ENCODE measurements around the gene ANP32D. TPM values are rescaled to one million over a fixed set of nuclear protein-coding genes. Genes with fewer than 3 reads are reported as not detected.
"Not testable (repeated sequence)": the region's sequence is repeated elsewhere in the genome, so short reads cannot be mapped to it uniquely, and the experiment has no call there.

The ANP32D gene
- total RNA-seq, 1 experiment from 2014 or later, result not detected

- Histone ChIP-seq H3K36me3 (ENCODE audit: insufficient read depth, low read length, poor library complexity, severe bottlenecking) (no peaks in the 10 kb centered on the region), H3K4me1 (ENCODE audit: insufficient read depth, low read length, poor library complexity, severe bottlenecking) (no peaks in the 10 kb centered on the region), H3K27ac (ENCODE audit: low read depth, low read length, poor library complexity, severe bottlenecking) (no peak overlapping the region), H3K9me3 (ENCODE audit: low read depth, low read length, poor library complexity, severe bottlenecking) (no peaks in the 10 kb centered on the region), H3K27me3 (replicated peaks; ENCODE audit: insufficient read depth, low read depth, low read length, poor library complexity) (peaks cover 13% of the 10 kb centered on the region), H3K4me3 (ENCODE audit: low read depth, low read length, poor library complexity, severe bottlenecking) (no peak overlapping the region)
- DNase-seq (ENCODE audit: low spot score), result no peak
- BruUV-seq (replicated peaks), result no TSS peak
- ChIA-PET POLR2A (ENCODE audit: low non-redundant PET) (no interaction called here), CTCF (no interaction called here)
- TF ChIP-seq CTCF (conservative IDR thresholded peaks at IDR 0.05; ENCODE audit: low read depth, low read length) (no peak), EZH2 (IDR thresholded peaks at IDR 0.05; ENCODE audit: borderline replicate concordance, low read depth, low read length, poor library complexity, severe bottlenecking) (no peak)
- intact Hi-C loops (cut with micrococcal nuclease; ENCODE audit: unreplicated experiment), result no loop called here
Measured at GRCh38 chr12:48514728-48515127, 42.4 kb downstream of the ANP32D start.

- BruUV-seq (replicated peaks); H3K27ac ChIP-seq (ENCODE audit: low read depth, low read length, poor library complexity, severe bottlenecking); intact Hi-C loops (cut with micrococcal nuclease; ENCODE audit: unreplicated experiment); POLR2A ChIA-PET (ENCODE audit: low non-redundant PET); CTCF ChIA-PET; H3K4me3 ChIP-seq (ENCODE audit: low read depth, low read length, poor library complexity, severe bottlenecking); DNase-seq (ENCODE audit: low spot score); H3K4me1 ChIP-seq (ENCODE audit: insufficient read depth, low read length, poor library complexity, severe bottlenecking); H3K9me3 ChIP-seq (ENCODE audit: low read depth, low read length, poor library complexity, severe bottlenecking); H3K36me3 ChIP-seq (ENCODE audit: insufficient read depth, low read length, poor library complexity, severe bottlenecking): not testable (repeated sequence)
- peaks cover 17% of the 10 kb centered on the region for H3K27me3 ChIP-seq (replicated peaks; ENCODE audit: insufficient read depth, low read depth, low read length, poor library complexity)
Measured at GRCh38 chr12:48520381-48520780, 48.0 kb downstream of the ANP32D start.

Other genes starting within 250 kb of the ANP32D start
- 9.9 and 13.7 TPM in 2 replicates for gene ZNF641, start 121.6 kb upstream of the ANP32D start, total RNA-seq (2021)
- not detected in 2 replicates for gene C12orf54, start 9.9 kb downstream of the ANP32D start, total RNA-seq (2021)
- not detected in 2 replicates for gene OR8S1, start 53.1 kb downstream of the ANP32D start, total RNA-seq (2021)
- gene LALBA, start 97.5 kb downstream of the ANP32D start, total RNA-seq (2021), result not detected in 2 replicates
- gene KANSL2, start 209.7 kb downstream of the ANP32D start, total RNA-seq (2021), result 46.9 and 51.4 TPM in 2 replicates
- gene CCNT1, start 244.1 kb downstream of the ANP32D start, total RNA-seq (2021), result 51.0 and 51.8 TPM in 2 replicates

All from A673 (cell line).